Erythroblast (primary cell): Measurements from ENCODE around the gene SLC16A1.

ENCODE experiments used
- GATA1 ChIP-seq: IDR thresholded peaks from 2 replicates; pipeline ENCODE4 v1.6.1; 2011; ENCODE audit warnings: low read depth, mild to moderate bottlenecking, control low read depth, low read length, moderate library complexity
- POLR2A ChIP-seq: IDR thresholded peaks from 2 replicates; pipeline ENCODE4 v1.6.1; 2011; ENCODE audit warnings: mild to moderate bottlenecking, low read length

GRCh38 chr1:112882271-112882744 lies 73.7 kb downstream of the SLC16A1 start:
- TF ChIP-seq POLR2A, result no peak
- TF ChIP-seq GATA1, result no peak
